HepG2 (cell line): ENCODE data around the gene NAPSA. TPM values are rescaled to one million over a fixed set of nuclear protein-coding genes. Genes with fewer than 3 reads are reported as not detected.
A peak's percentile ranks its signal among the peaks of the same experiment; 100 is the strongest.

Experiments
- ATAC-seq: fragments of 200-7000 bp; cut with Tn5 transposase; 3 replicates; pipeline ENCODE4 v1.9.1; 2020; ENCODE audit warnings: mild to moderate bottlenecking, moderate library complexity
- BruUV-seq: library from RNA; stranded (reverse); fragments of 400-500 nt; replicated peaks from 2 replicates; lab custom pipeline; 2021; lab: Mats Ljungman, UMichigan
- CTCF ChIA-PET: fragments of 300-600 bp; formaldehyde crosslinking; extraction: SDS; loops from one replicate; lab custom pipeline; 2021; ENCODE audit warnings: low total read pairs, inconsistent platforms, low intra/inter-chr PET ratio; lab: Yijun Ruan, JAX
- POLR2A ChIA-PET: fragments of 350-600 bp; sonication (Branson Sonifier 250); formaldehyde crosslinking; loops from one replicate; lab custom pipeline; 2020; ENCODE audit warnings: antibody characterized with exemption, inconsistent platforms; lab: Yijun Ruan, JAX
- DNase-seq: peaks from one replicate; pipeline ENCODE4 v3.0.0-alpha.2; 2015; ENCODE audit warnings: low spot score
- FAIRE-seq: peaks from 3 replicates; lab custom pipeline; 2011; peaks lifted over from hg19 to GRCh38; lab: Jason Lieb, UNC
- H2AFZ ChIP-seq: one replicate; pipeline ENCODE4 v1.6.1; 2011; ENCODE audit warnings: low read length, inconsistent platforms
- H3K27ac ChIP-seq: fragments of 300-600 bp; 3 replicates; pipeline ENCODE4 v1.8.0; 2011; ENCODE audit warnings: mixed run types, mild to moderate bottlenecking, mixed read lengths, low read length, inconsistent platforms; ENCODE audit not compliant: insufficient read depth; ENCODE audit errors: extremely low read length
- H3K27me3 ChIP-seq, 2 experiments: fragments of 200-600 bp in 1 of 2; 2 replicates in 1 of 2; 3 replicates in 1 of 2; pipeline versions ENCODE4 v1.6.0 to v1.8.0; 2011; ENCODE audit warnings: low read length in 2 of 2, mild to moderate bottlenecking in 2 of 2, moderate library complexity in 2 of 2, inconsistent platforms in 1 of 2; ENCODE audit not compliant: insufficient read depth in 2 of 2, control insufficient read depth in 1 of 2
- H3K36me3 ChIP-seq, 2 experiments: fragments of 200-600 bp in 1 of 2; replicated peaks in 1 of 2; 2 replicates in 1 of 2; 3 replicates in 1 of 2; pipeline versions ENCODE4 v1.5.1 to v1.8.0; 2011; ENCODE audit warnings: low read length in 2 of 2, inconsistent platforms in 1 of 2; ENCODE audit not compliant: insufficient read depth in 2 of 2, control insufficient read depth in 1 of 2
- H3K4me1 ChIP-seq: 2 replicates; pipeline ENCODE4 v1.5.1; 2012; ENCODE audit warnings: low read length, inconsistent platforms; ENCODE audit not compliant: insufficient read depth
- H3K4me2 ChIP-seq: 2 replicates; pipeline ENCODE4 v1.6.0; 2011; ENCODE audit warnings: low read depth, low read length, inconsistent platforms
- H3K4me3 ChIP-seq, 3 experiments: fragments of 200-600 bp in 1 of 3; sonication (generic), shearing (Covaris generic) in 1 of 3; replicated peaks in 1 of 3; 2 replicates each; pipeline ENCODE4 v1.5.1; 2011 to 2016; ENCODE audit warnings: low read length in 3 of 3, inconsistent platforms in 2 of 3, low read depth in 2 of 3, mild to moderate bottlenecking in 2 of 3, control low read depth in 1 of 3, mixed read lengths in 1 of 3; ENCODE audit not compliant: insufficient read depth in 1 of 3
- H3K79me2 ChIP-seq: one replicate; pipeline ENCODE4 v1.6.1; 2011; ENCODE audit warnings: low read length, inconsistent platforms; ENCODE audit not compliant: insufficient read depth
- H3K9ac ChIP-seq: 2 replicates; pipeline ENCODE4 v1.6.0; 2011; ENCODE audit warnings: mild to moderate bottlenecking, low read depth, low read length, inconsistent platforms; ENCODE audit not compliant: insufficient read depth
- H3K9me3 ChIP-seq: 2 replicates; pipeline ENCODE4 v1.5.1; 2012; ENCODE audit warnings: mild to moderate bottlenecking, low read length
- H4K20me1 ChIP-seq: 2 replicates; pipeline ENCODE4 v1.6.0; 2011; ENCODE audit warnings: inconsistent platforms, mild to moderate bottlenecking, low read length, moderate library complexity; ENCODE audit not compliant: insufficient read depth
- ARNTL ChIP-seq: sonication (generic); formaldehyde crosslinking; IDR thresholded peaks from 2 replicates; pipeline ENCODE4 v1.4.0; 2020; ENCODE audit warnings: mild to moderate bottlenecking, missing genetic modification reagents
- ATF3 ChIP-seq: sonication (generic); formaldehyde crosslinking; IDR thresholded peaks from 2 replicates; pipeline ENCODE4 v1.4.0; 2020; ENCODE audit warnings: missing genetic modification reagents
- CEBPB ChIP-seq: IDR thresholded peaks from 2 replicates; pipeline ENCODE4 v1.6.1; 2011; ENCODE audit warnings: low read depth, low read length, improper control_type of control experiment, borderline replicate concordance
- RFX3 ChIP-seq: IDR thresholded peaks from 2 replicates; pipeline ENCODE4 v1.6.1; 2016; ENCODE audit warnings: missing biosample characterization, missing genetic modification reagents
- ZBTB8A ChIP-seq: sonication (generic); formaldehyde crosslinking; IDR thresholded peaks from 2 replicates; pipeline ENCODE4 v1.4.0; 2020; ENCODE audit warnings: mild to moderate bottlenecking, low read depth, missing genetic modification reagents, borderline replicate concordance
- ZNF263 ChIP-seq: sonication (generic); formaldehyde crosslinking; IDR thresholded peaks from 2 replicates; pipeline ENCODE4 v1.4.0; 2020; ENCODE audit warnings: missing genetic modification reagents
- ZNF510 ChIP-seq: sonication (generic); formaldehyde crosslinking; IDR thresholded peaks from 2 replicates; pipeline ENCODE4 v1.4.0; 2020; ENCODE audit warnings: low read depth, mild to moderate bottlenecking, missing genetic modification reagents
- ZNF589 ChIP-seq: sonication (generic); formaldehyde crosslinking; conservative IDR thresholded peaks from 2 replicates; pipeline ENCODE4 v1.8.0; 2022; ENCODE audit warnings: mild to moderate bottlenecking, moderate library complexity, missing genetic modification reagents
- ZNF775 ChIP-seq: sonication (generic); formaldehyde crosslinking; IDR thresholded peaks from 2 replicates; pipeline ENCODE4 v1.4.0; 2020; ENCODE audit warnings: missing genetic modification reagents, mild to moderate bottlenecking, moderate library complexity, borderline replicate concordance
- WGBS: methylation state at CpG from one replicate; pipeline ENCODE4 v1.1.6; 2017; ENCODE audit warnings: low lambda C conversion rate; 5-methylcytosine and 5-hydroxymethylcytosine counted together
- in situ Hi-C: cut with HindIII; loops from 2 replicates; pipeline ENCODE4 v1.10.0; 2017; ENCODE audit warnings: low pct_unique_long_range_greater_than_20kb; ENCODE audit not compliant: extremely low pct_ligation_motif_present
- intact Hi-C: fragments of 100-400 bp; cut with micrococcal nuclease; formaldehyde crosslinking; loops from one replicate; pipeline ENCODE4 v1.10.0; 2022; ENCODE audit not compliant: unreplicated experiment
- polyA plus RNA-seq, 8 experiments: library from polyadenylated mRNA; depleted of rRNA in 3 of 8; stranded (reverse) in 7 of 8; unstranded in 1 of 8; fragments of >200 nt; fragmentation: Illumina TruSeq in 4 of 8; extraction: Trizol in 4 of 8; gene quantifications; 2 replicates each; pipeline versions ENCODE4 v1.2.1 to v1.2.3, GENCODE V29; 2011 to 2016; ENCODE audit warnings: low read depth in 4 of 8, missing spikeins in 1 of 8, mixed read lengths in 1 of 8; ENCODE audit not compliant: insufficient read depth in 1 of 8
- total RNA-seq, 5 experiments: library from RNA; depleted of rRNA; stranded (reverse); fragments of >200 nt; fragmentation: Illumina TruSeq; extraction: Trizol; gene quantifications; 2 replicates each; pipeline ENCODE4 v1.2.3, GENCODE V29; 2016; ENCODE audit warnings: low read depth in 1 of 5

NAPSA gene
- total and polyA plus RNA-seq, 2 of the 13 experiments (the other 11 are each of a cell fraction or from before 2014, with no cell fraction given), result not detected

GRCh38 chr19:50315773-50316448 is 49.5 kb downstream of the NAPSA start:
- in situ Hi-C loops (no loop called here), intact Hi-C loops (no loop called here)
- Histone ChIP-seq H3K27me3 (no peaks in the 10 kb centered on the region), H3K9me3 (no peaks in the 10 kb centered on the region), H3K4me3 (no peak overlapping the region), H3K4me2 (no peak overlapping the region), H3K9ac (no peak overlapping the region), H3K79me2 (no peaks in the 10 kb centered on the region), H3K27ac (no peak overlapping the region), H2AFZ (no peak overlapping the region), H3K36me3 (no peaks in the 10 kb centered on the region; a peak in 1 of 5 replicates), H3K4me1 (peaks cover 13% of the 10 kb centered on the region), H4K20me1 (no peaks in the 10 kb centered on the region)
- ATAC-seq (no peak), DNase-seq (no peak), FAIRE-seq (no peak)
- 83% methylated on average over 17 of the region's 18 CpGs for WGBS
- no TSS peak for BruUV-seq
- ChIA-PET CTCF (no interaction called here), POLR2A (no interaction called here)
- TF ChIP-seq ZNF263 (CRISPR knock-in tag) (peak; percentile 87), ZBTB8A (CRISPR knock-in tag) (no peak)

GRCh38 chr19:50314724-50315708 is 50.4 kb downstream of the NAPSA start:
- no peaks in the 10 kb centered on the region for H3K27me3 ChIP-seq

More at GRCh38 chr19:50314724-50315708, 50.4 kb downstream of the NAPSA start:
- Histone ChIP-seq H3K36me3 (no peaks in the 10 kb centered on the region; a peak in 1 of 5 replicates), H3K4me1 (peaks cover 13% of the 10 kb centered on the region), H3K4me3 (no peak overlapping the region), H4K20me1 (no peaks in the 10 kb centered on the region), H3K79me2 (no peaks in the 10 kb centered on the region), H3K27ac (no peak overlapping the region), H3K4me2 (no peak overlapping the region), H3K9ac (no peak overlapping the region), H3K9me3 (no peaks in the 10 kb centered on the region), H2AFZ (no peak overlapping the region)
- ChIA-PET CTCF (no interaction called here), POLR2A (no interaction called here)
- WGBS, result 84% methylated on average over 39 of the region's 40 CpGs
- BruUV-seq, result no TSS peak
- DNase-seq, result no peak
- no peak for FAIRE-seq
- TF ChIP-seq CEBPB (no peak), ARNTL (CRISPR knock-in tag) (no peak), ZNF589 (CRISPR knock-in tag) (no peak), ATF3 (CRISPR knock-in tag) (no peak), ZNF775 (no peak), RFX3 (CRISPR knock-in tag) (no peak), ZNF510 (CRISPR knock-in tag) (no peak)
- in situ Hi-C loops (no loop called here), intact Hi-C loops (no loop called here)
- no peak for ATAC-seq
